GM12878 (cell line): Measurements from ENCODE around the gene SPRYD3. TPM values are rescaled to one million over a fixed set of nuclear protein-coding genes. Genes with fewer than 3 reads are reported as not detected.

Experiments
- ATAC-seq: fragments of 200-7000 bp; cut with Tn5 transposase; 3 replicates; pipeline ENCODE4 v1.9.1; 2020; ENCODE audit warnings: mild to moderate bottlenecking, moderate library complexity
- BruUV-seq: library from RNA; stranded (reverse); fragments of 400-500 nt; replicated peaks from 2 replicates; lab custom pipeline; 2021; lab: Mats Ljungman, UMichigan
- CTCF ChIA-PET: fragments of 300-600 bp; sonication (Branson Sonifier 250); formaldehyde crosslinking; extraction: SDS; loops from one replicate; lab custom pipeline; 2021; ENCODE audit warnings: inconsistent platforms; lab: Yijun Ruan, JAX
- POLR2A ChIA-PET: fragments of 350-600 bp; formaldehyde crosslinking; extraction: SDS; loops from one replicate; lab custom pipeline; 2021; ENCODE audit warnings: inconsistent platforms; lab: Charles Lee
- RAD21 ChIA-PET: fragments of 300-600 bp; sonication (Branson Sonifier 250); formaldehyde crosslinking; loops from one replicate; lab custom pipeline; 2023; ENCODE audit warnings: antibody characterized with exemption; ENCODE audit not compliant: unreplicated experiment; lab: Charles Lee
- SMC1A ChIA-PET: fragments of 300-600 bp; sonication (Branson Sonifier 250); formaldehyde crosslinking; loops from one replicate; lab custom pipeline; 2023; ENCODE audit not compliant: unreplicated experiment, uncharacterized antibody; lab: Charles Lee
- DNase-seq: peaks from one replicate; pipeline ENCODE4 v3.0.0-alpha.2; 2011; ENCODE audit warnings: low read depth, low spot score
- FAIRE-seq: peaks from 3 replicates; lab custom pipeline; 2011; peaks lifted over from hg19 to GRCh38; lab: Jason Lieb, UNC
- H2AFZ ChIP-seq: 2 replicates; pipeline ENCODE4 v1.6.0; 2011; ENCODE audit warnings: low read depth, low read length, control low read depth; ENCODE audit not compliant: control insufficient read depth
- H3K27ac ChIP-seq: 2 replicates; pipeline ENCODE4 v1.5.1; 2011; ENCODE audit warnings: control low read depth; ENCODE audit not compliant: control insufficient read depth, insufficient read depth
- H3K27me3 ChIP-seq, 2 experiments: replicated peaks in 1 of 2; 2 replicates each; pipeline versions ENCODE4 v1.6.0 to v1.6.1; 2011; ENCODE audit warnings: low read length in 1 of 2; ENCODE audit not compliant: control insufficient read depth in 2 of 2, insufficient read depth in 2 of 2
- H3K36me3 ChIP-seq, 2 experiments: 2 replicates each; pipeline ENCODE4 v1.5.1; 2011; ENCODE audit warnings: low read length in 1 of 2; ENCODE audit not compliant: control insufficient read depth in 2 of 2, insufficient read depth in 2 of 2
- H3K4me1 ChIP-seq: 2 replicates; pipeline ENCODE4 v1.6.1; 2011; ENCODE audit warnings: mild to moderate bottlenecking, low read length, moderate library complexity, mixed read lengths; ENCODE audit not compliant: control insufficient read depth, insufficient read depth
- H3K4me2 ChIP-seq: 2 replicates; pipeline ENCODE4 v1.6.0; 2011; ENCODE audit warnings: control low read depth; ENCODE audit not compliant: control insufficient read depth, insufficient read depth
- H3K4me3 ChIP-seq: fragments of 200-600 bp; sonication (generic); 2 replicates; pipeline ENCODE4 v1.5.1; 2016
- H3K79me2 ChIP-seq: 2 replicates; pipeline ENCODE4 v1.6.0; 2011; ENCODE audit warnings: low read length; ENCODE audit not compliant: control insufficient read depth, insufficient read depth
- H3K9ac ChIP-seq: 2 replicates; pipeline ENCODE4 v1.8.0; 2011; ENCODE audit warnings: low read length, control low read depth, mixed read lengths; ENCODE audit not compliant: control insufficient read depth, insufficient read depth
- H3K9me3 ChIP-seq: replicated peaks from 3 replicates; pipeline ENCODE4 v1.5.1; 2011; ENCODE audit warnings: mild to moderate bottlenecking, low read length; ENCODE audit not compliant: control insufficient read depth, insufficient read depth
- H4K20me1 ChIP-seq: 2 replicates; pipeline ENCODE4 v1.6.0; 2011; ENCODE audit not compliant: control insufficient read depth, insufficient read depth
- IKZF2 ChIP-seq, 2 experiments: fragments of 450-650 bp; IDR thresholded peaks; 2 replicates each; pipeline ENCODE4 v1.6.1; 2017; ENCODE audit warnings: mild to moderate bottlenecking in 2 of 2, moderate library complexity in 2 of 2
- KAT2A ChIP-seq: conservative IDR thresholded peaks from 2 replicates; pipeline ENCODE4 v1.6.1; 2011; ENCODE audit warnings: low read depth, low read length; ENCODE audit not compliant: control insufficient read depth
- NFXL1 ChIP-seq: fragments of 450-650 bp; IDR thresholded peaks from 2 replicates; pipeline ENCODE4 v1.6.1; 2017; ENCODE audit warnings: antibody characterized with exemption, mild to moderate bottlenecking, borderline replicate concordance
- ZZZ3 ChIP-seq: IDR thresholded peaks from 2 replicates; pipeline ENCODE4 v1.6.1; 2011; ENCODE audit warnings: low read depth; ENCODE audit not compliant: control insufficient read depth, insufficient read length
- WGBS: methylation state at CpG from one replicate; pipeline ENCODE4 v1.1.6; 2016; ENCODE audit warnings: low lambda C conversion rate; ENCODE audit not compliant: insufficient replicate concordance, insufficient coverage; ENCODE audit errors: missing lambda C conversion rate; 5-methylcytosine and 5-hydroxymethylcytosine counted together
- in situ Hi-C: fragments of 300-500 bp; cut with MboI; formaldehyde crosslinking; loops from 9 replicates; pipeline ENCODE4 v1.14.3; 2018; ENCODE audit warnings: mixed read lengths
- intact Hi-C: fragments of 100-400 bp; cut with micrococcal nuclease; formaldehyde crosslinking; loops from one replicate; pipeline ENCODE4 v1.14.2; 2022; ENCODE audit not compliant: unreplicated experiment
- polyA plus RNA-seq, 11 experiments: library from polyadenylated mRNA; depleted of rRNA in 4 of 11; unstranded in 6 of 11; stranded (reverse) in 5 of 11; fragments of >200 nt; fragmentation: Nextera tagmentation in 4 of 11; fragmentation: Illumina TruSeq in 1 of 11; extraction: Ambion mirVana in 4 of 11; extraction: Trizol in 1 of 11; gene quantifications; 1 replicate in 1 of 11; 2 replicates in 10 of 11; pipeline versions ENCODE4 v1.2.1 to v1.2.3, GENCODE V29; 2011 to 2016; ENCODE audit warnings: inconsistent platforms in 2 of 11, missing spikeins in 2 of 11, low read depth in 1 of 11
- total RNA-seq, 4 experiments: library from RNA; depleted of rRNA in 3 of 4; stranded (reverse); fragments of >200 nt in 3 of 4; fragmentation: Illumina TruSeq in 1 of 4; extraction: Trizol in 1 of 4; gene quantifications; 2 replicates each; pipeline versions ENCODE4 v1.2.1 to v1.2.3, GENCODE V29; 2013 to 2021

Gene SPRYD3
- total and polyA plus RNA-seq, 10 of the 15 experiments (the other 5 are each of a cell fraction or from before 2014, with no cell fraction given) = 2.3 to 26.4 (median 20.2) TPM

GRCh38 chr12:53097207-53097563, 18.0 kb upstream of the SPRYD3 start:
- ChIA-PET POLR2A (interaction anchor here (1.1 to 2.8 kb wide), 2 partner anchors 18 to 31 kb away, joined by 3 to 10 read pairs; partner anchors contain the start of gene SPRYD3), CTCF (interaction anchor here (1.2 to 11.8 kb wide), 3 partner anchors 16 to 43 kb away, joined by 3 to 355 read pairs (median 177); partner anchors contain the start of gene SPRYD3), RAD21 (interaction anchor here (1.3 to 4.7 kb wide), 2 partner anchors 31 to 49 kb away, joined by 4 to 84 read pairs; no protein-coding TSS in a partner anchor), SMC1A (interaction anchor here (0.6 kb wide), 1 partner anchor 31 kb away, joined by 4 read pairs; no protein-coding TSS in a partner anchor)
- Histone ChIP-seq H3K4me1 (peaks cover 9% of the 10 kb centered on the region), H3K36me3 (no peaks in the 10 kb centered on the region), H3K4me2 (peak overlapping the region; percentile 94; the same call in 1 of the 2 replicates), H3K9me3 (no peaks in the 10 kb centered on the region), H3K79me2 (no peaks in the 10 kb centered on the region), H2AFZ (no peak overlapping the region), H4K20me1 (no peaks in the 10 kb centered on the region), H3K27me3 (peaks cover 0 to 6% of the 10 kb centered on the region in 2 experiments; a peak in 2 of 4 replicates), H3K27ac (no peak overlapping the region), H3K9ac (no peak overlapping the region)
- BruUV-seq = no TSS peak
- WGBS = 6% methylated on average over 9 of the region's 9 CpGs
- intact Hi-C loops (loop anchor here (5.0 kb wide), 1 partner anchor 45 kb away; the partner anchor contains the start of gene TNS2), in situ Hi-C loops (no loop called here)
- no peak for DNase-seq
- ATAC-seq = no peak
- TF ChIP-seq KAT2A (no peak), IKZF2 (IDR thresholded peaks at IDR 0.05) (peak; percentile 28; a peak in 2 of 4 replicates), ZZZ3 (no peak)
- TF ChIP-seq, all 136 proteins: peak for 1
- no peak for FAIRE-seq
- peak overlapping the region; percentile 62; the same call in 1 of the 2 replicates for H3K4me3 ChIP-seq

- ChIA-PET POLR2A (no interaction called here), CTCF (interaction anchor here (11.8 kb wide), 1 partner anchor 15 kb away, joined by 177 read pairs; the partner anchor contains the start of gene SPRYD3), SMC1A (interaction anchor here (0.6 kb wide), 1 partner anchor 31 kb away, joined by 4 read pairs; no protein-coding TSS in a partner anchor), RAD21 (interaction anchor here (4.7 kb wide), 1 partner anchor 31 kb away, joined by 84 read pairs; no protein-coding TSS in a partner anchor)
- no peaks in the 10 kb centered on the region for H3K9me3 ChIP-seq
- H3K4me3 ChIP-seq = no peak overlapping the region
- in situ Hi-C loops (no loop called here), intact Hi-C loops (loop anchor here (5.0 kb wide), 1 partner anchor 44 kb away; the partner anchor contains the start of gene TNS2)
- no peaks in the 10 kb centered on the region for H3K79me2 ChIP-seq
- H3K27me3 ChIP-seq = peaks cover 0 to 6% of the 10 kb centered on the region in 2 experiments; a peak in 2 of 4 replicates
- no peak overlapping the region for H3K27ac ChIP-seq
- FAIRE-seq (no peak), ATAC-seq (no peak), DNase-seq (no peak)
- H3K4me1 ChIP-seq = peaks cover 9% of the 10 kb centered on the region
- no peak overlapping the region for H2AFZ ChIP-seq
- H3K36me3 ChIP-seq = no peaks in the 10 kb centered on the region
- 48% methylated on average over 7 of the region's 9 CpGs for WGBS
- TF ChIP-seq NFXL1 (no peak), KAT2A (no peak)
- no peaks in the 10 kb centered on the region for H4K20me1 ChIP-seq
- H3K9ac ChIP-seq = no peak overlapping the region
- no TSS peak for BruUV-seq
- H3K4me2 ChIP-seq = no peak overlapping the region
These were observed 17.6 kb upstream of the SPRYD3 start for GRCh38 chr12:53096759-53097158.
